T-helper 1 cell treated with Interleukin-12 subunit alpha and Interleukin-12 subunit beta and Interleukin-4 antibody, amounts not matched to agents 30 μg/mL and 1 μg/mL, for 36 hours (primary cell): ENCODE data around the gene CRBN.

ENCODE experiments used
- H3K27ac Mint-ChIP-seq: one replicate; pipeline ENCODE4 v1.8.0; 2021; ENCODE audit warnings: mild to moderate bottlenecking, mixed read lengths
- H3K27me3 Mint-ChIP-seq: one replicate; pipeline ENCODE4 v1.8.0; 2021; ENCODE audit warnings: low read depth, mixed read lengths
- H3K36me3 Mint-ChIP-seq: one replicate; pipeline ENCODE4 v1.8.0; 2021; ENCODE audit warnings: low read depth, mixed read lengths
- H3K4me1 Mint-ChIP-seq: one replicate; pipeline ENCODE4 v1.8.0; 2021; ENCODE audit warnings: low read depth, mixed read lengths
- H3K4me3 Mint-ChIP-seq: one replicate; pipeline ENCODE4 v1.8.0; 2021; ENCODE audit warnings: mild to moderate bottlenecking, moderate library complexity, mixed read lengths
- H3K9me3 Mint-ChIP-seq: one replicate; pipeline ENCODE4 v1.8.0; 2021; ENCODE audit warnings: mixed read lengths

CRBN gene

GRCh38 chr3:3189961-3190360, 10.5 kb upstream of the CRBN start:
- Mint-ChIP-seq H3K4me1 (peaks cover 16% of the 10 kb centered on the region), H3K9me3 (no peaks in the 10 kb centered on the region), H3K4me3 (no peak overlapping the region), H3K27me3 (peaks cover 7% of the 10 kb centered on the region), H3K27ac (no peak overlapping the region), H3K36me3 (no peaks in the 10 kb centered on the region)

GRCh38 chr3:3189102-3189727, 9.7 kb upstream of the CRBN start:
- H3K4me1 Mint-ChIP-seq, result peaks cover 16% of the 10 kb centered on the region
- H3K27ac Mint-ChIP-seq, result no peak overlapping the region
- H3K27me3 Mint-ChIP-seq, result peaks cover 10% of the 10 kb centered on the region
- H3K9me3 Mint-ChIP-seq, result no peaks in the 10 kb centered on the region
- no peak overlapping the region for H3K4me3 Mint-ChIP-seq
- no peaks in the 10 kb centered on the region for H3K36me3 Mint-ChIP-seq

- Mint-ChIP-seq H3K4me1 (no peaks in the 10 kb centered on the region), H3K27ac (no peak overlapping the region), H3K36me3 (no peaks in the 10 kb centered on the region), H3K4me3 (no peak overlapping the region), H3K9me3 (no peaks in the 10 kb centered on the region), H3K27me3 (peaks cover 7% of the 10 kb centered on the region)
These were observed 5.4 kb upstream of the CRBN start for GRCh38 chr3:3184876-3185275.

- no peak overlapping the region for H3K4me3 Mint-ChIP-seq
- no peak overlapping the region for H3K27ac Mint-ChIP-seq
These were observed 965 bp upstream of the CRBN start for GRCh38 chr3:3180456-3180855.

GRCh38 chr3:3178498-3179328, 778 bp downstream of the CRBN start:
- peak overlapping the region; percentile 88 for H3K27ac Mint-ChIP-seq
- H3K4me1 Mint-ChIP-seq, result peaks cover 37% of the 10 kb centered on the region
- H3K4me3 Mint-ChIP-seq, result peak overlapping the region; percentile 96
- H3K9me3 Mint-ChIP-seq, result no peaks in the 10 kb centered on the region
- no peaks in the 10 kb centered on the region for H3K27me3 Mint-ChIP-seq
- H3K36me3 Mint-ChIP-seq, result peaks cover 25% of the 10 kb centered on the region

More at GRCh38 chr3:3180456-3180855, 965 bp upstream of the CRBN start:
- Mint-ChIP-seq H3K4me1 (peaks cover 26% of the 10 kb centered on the region), H3K36me3 (peaks cover 14% of the 10 kb centered on the region), H3K9me3 (no peaks in the 10 kb centered on the region), H3K27me3 (peaks cover 3% of the 10 kb centered on the region)

- H3K27ac Mint-ChIP-seq, result peak overlapping the region; percentile 88
- peaks cover 43% of the 10 kb centered on the region for H3K4me1 Mint-ChIP-seq
- H3K9me3 Mint-ChIP-seq, result no peaks in the 10 kb centered on the region
- peaks cover 31% of the 10 kb centered on the region for H3K36me3 Mint-ChIP-seq
- H3K27me3 Mint-ChIP-seq, result no peaks in the 10 kb centered on the region
- H3K4me3 Mint-ChIP-seq, result peak overlapping the region; percentile 96
These were observed 1.5 kb downstream of the CRBN start for GRCh38 chr3:3177861-3178497.

GRCh38 chr3:3172627-3173026, 6.9 kb downstream of the CRBN start:
- Mint-ChIP-seq H3K4me3 (peak overlapping the region; percentile 79), H3K27me3 (no peaks in the 10 kb centered on the region), H3K4me1 (peaks cover 43% of the 10 kb centered on the region), H3K27ac (peak overlapping the region; percentile 85), H3K36me3 (peaks cover 41% of the 10 kb centered on the region), H3K9me3 (no peaks in the 10 kb centered on the region)

- no peaks in the 10 kb centered on the region for H3K27me3 Mint-ChIP-seq
- no peaks in the 10 kb centered on the region for H3K9me3 Mint-ChIP-seq
- H3K27ac Mint-ChIP-seq, result peak overlapping the region; percentile 77
- H3K4me3 Mint-ChIP-seq, result peak overlapping the region; percentile 68
- peaks cover 34% of the 10 kb centered on the region for H3K4me1 Mint-ChIP-seq
- peaks cover 50% of the 10 kb centered on the region for H3K36me3 Mint-ChIP-seq
These were observed 8.5 kb downstream of the CRBN start for GRCh38 chr3:3170998-3171397.

GRCh38 chr3:3165650-3166049, 13.8 kb downstream of the CRBN start:
- H3K4me1 Mint-ChIP-seq, result no peaks in the 10 kb centered on the region
- H3K4me3 Mint-ChIP-seq, result no peak overlapping the region
- no peak overlapping the region for H3K27ac Mint-ChIP-seq
- H3K27me3 Mint-ChIP-seq, result no peaks in the 10 kb centered on the region
- peaks cover 52% of the 10 kb centered on the region for H3K36me3 Mint-ChIP-seq
- no peaks in the 10 kb centered on the region for H3K9me3 Mint-ChIP-seq

GRCh38 chr3:3165241-3165640, 14.2 kb downstream of the CRBN start:
- Mint-ChIP-seq H3K36me3 (peaks cover 52% of the 10 kb centered on the region), H3K27me3 (no peaks in the 10 kb centered on the region), H3K9me3 (no peaks in the 10 kb centered on the region), H3K27ac (no peak overlapping the region), H3K4me1 (no peaks in the 10 kb centered on the region), H3K4me3 (no peak overlapping the region)

- peaks cover 61% of the 10 kb centered on the region for H3K36me3 Mint-ChIP-seq
- no peak overlapping the region for H3K27ac Mint-ChIP-seq
- peaks cover 2% of the 10 kb centered on the region for H3K4me1 Mint-ChIP-seq
- H3K9me3 Mint-ChIP-seq, result no peaks in the 10 kb centered on the region
- H3K4me3 Mint-ChIP-seq, result no peak overlapping the region
- no peaks in the 10 kb centered on the region for H3K27me3 Mint-ChIP-seq
These were observed 18.7 kb downstream of the CRBN start for GRCh38 chr3:3160826-3161225.

GRCh38 chr3:3157484-3157883, 22.0 kb downstream of the CRBN start:
- peaks cover 56% of the 10 kb centered on the region for H3K36me3 Mint-ChIP-seq
- H3K4me1 Mint-ChIP-seq, result peaks cover 10% of the 10 kb centered on the region
- no peak overlapping the region for H3K4me3 Mint-ChIP-seq
- no peaks in the 10 kb centered on the region for H3K27me3 Mint-ChIP-seq
- no peaks in the 10 kb centered on the region for H3K9me3 Mint-ChIP-seq
- no peak overlapping the region for H3K27ac Mint-ChIP-seq

- H3K4me1 Mint-ChIP-seq, result peaks cover 16% of the 10 kb centered on the region
- no peaks in the 10 kb centered on the region for H3K27me3 Mint-ChIP-seq
- no peak overlapping the region for H3K27ac Mint-ChIP-seq
- H3K4me3 Mint-ChIP-seq, result no peak overlapping the region
- no peaks in the 10 kb centered on the region for H3K9me3 Mint-ChIP-seq
- peaks cover 60% of the 10 kb centered on the region for H3K36me3 Mint-ChIP-seq
These were observed 24.4 kb downstream of the CRBN start for GRCh38 chr3:3154879-3155610.

GRCh38 chr3:3151513-3151912, 28.0 kb downstream of the CRBN start:
- Mint-ChIP-seq H3K36me3 (peaks cover 50% of the 10 kb centered on the region), H3K4me1 (peaks cover 14% of the 10 kb centered on the region), H3K27me3 (no peaks in the 10 kb centered on the region), H3K27ac (no peak overlapping the region), H3K4me3 (no peak overlapping the region), H3K9me3 (no peaks in the 10 kb centered on the region)
